ENCODE measurements around the gene ANKMY1.

Gene ANKMY1

GRCh38 chr2:240507060-240507777 is 50.6 kb downstream of the ANKMY1 start:
- H3K27ac ChIP-seq: no peak overlapping the region
- no peaks in the 10 kb centered on the region for H3K27me3 ChIP-seq
- no peak overlapping the region for H3K4me3 ChIP-seq
- TF ChIP-seq, protein P1, sequence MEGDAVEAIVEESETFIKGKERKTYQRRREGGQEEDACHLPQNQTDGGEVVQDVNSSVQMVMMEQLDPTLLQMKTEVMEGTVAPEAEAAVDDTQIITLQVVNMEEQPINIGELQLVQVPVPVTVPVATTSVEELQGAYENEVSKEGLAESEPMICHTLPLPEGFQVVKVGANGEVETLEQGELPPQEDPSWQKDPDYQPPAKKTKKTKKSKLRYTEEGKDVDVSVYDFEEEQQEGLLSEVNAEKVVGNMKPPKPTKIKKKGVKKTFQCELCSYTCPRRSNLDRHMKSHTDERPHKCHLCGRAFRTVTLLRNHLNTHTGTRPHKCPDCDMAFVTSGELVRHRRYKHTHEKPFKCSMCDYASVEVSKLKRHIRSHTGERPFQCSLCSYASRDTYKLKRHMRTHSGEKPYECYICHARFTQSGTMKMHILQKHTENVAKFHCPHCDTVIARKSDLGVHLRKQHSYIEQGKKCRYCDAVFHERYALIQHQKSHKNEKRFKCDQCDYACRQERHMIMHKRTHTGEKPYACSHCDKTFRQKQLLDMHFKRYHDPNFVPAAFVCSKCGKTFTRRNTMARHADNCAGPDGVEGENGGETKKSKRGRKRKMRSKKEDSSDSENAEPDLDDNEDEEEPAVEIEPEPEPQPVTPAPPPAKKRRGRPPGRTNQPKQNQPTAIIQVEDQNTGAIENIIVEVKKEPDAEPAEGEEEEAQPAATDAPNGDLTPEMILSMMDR (IDR thresholded peaks at IDR 0.05): no peak
- H3K9me3 ChIP-seq: no peaks in the 10 kb centered on the region
- intact Hi-C loops (cut with DNase I; ENCODE audit: low total_unique reads): no loop called here
- H3K4me1 ChIP-seq: no peaks in the 10 kb centered on the region
- H3K36me3 ChIP-seq: peaks cover 0 to 43% (median 13%) of the 10 kb centered on the region in 3 donors
- DNase-seq: no peak

- Histone ChIP-seq H3K4me1 (no peaks in the 10 kb centered on the region), H3K4me3 (no peak overlapping the region), H3K27me3 (no peaks in the 10 kb centered on the region), H3K36me3 (peaks cover 0 to 36% (median 7%) of the 10 kb centered on the region in 3 donors), H3K27ac (no peak overlapping the region), H3K9me3 (no peaks in the 10 kb centered on the region)
- DNase-seq: no peak
- TF ChIP-seq, protein P1 (IDR thresholded peaks at IDR 0.05): no peak
- intact Hi-C loops (cut with DNase I; ENCODE audit: low total_unique reads): no loop called here
Observed at GRCh38 chr2:240506406-240507059, 51.3 kb downstream of the ANKMY1 start.

- intact Hi-C loops (cut with DNase I; ENCODE audit: low total_unique reads): no loop called here
- DNase-seq: no peak
- H3K4me3 ChIP-seq: no peak overlapping the region
Observed at GRCh38 chr2:240505910-240506309, 51.9 kb downstream of the ANKMY1 start.

GRCh38 chr2:240503848-240504247 is 53.9 kb downstream of the ANKMY1 start:
- Histone ChIP-seq H3K27me3 (no peaks in the 10 kb centered on the region), H3K36me3 (peaks cover 0 to 42% (median 19%) of the 10 kb centered on the region in 3 donors), H3K4me3 (no peak overlapping the region), H3K9me3 (no peaks in the 10 kb centered on the region), H3K4me1 (no peaks in the 10 kb centered on the region), H3K27ac (no peak overlapping the region)
- TF ChIP-seq, protein P1 (IDR thresholded peaks at IDR 0.05): no peak
- no peak for DNase-seq
- intact Hi-C loops (cut with DNase I; ENCODE audit: low total_unique reads): no loop called here

More at GRCh38 chr2:240505910-240506309, 51.9 kb downstream of the ANKMY1 start:
- H3K27ac ChIP-seq: no peak overlapping the region
- no peaks in the 10 kb centered on the region for H3K27me3 ChIP-seq
- no peaks in the 10 kb centered on the region for H3K4me1 ChIP-seq
- peaks cover 0 to 37% (median 4%) of the 10 kb centered on the region in 3 donors for H3K36me3 ChIP-seq
- H3K9me3 ChIP-seq: no peaks in the 10 kb centered on the region
- TF ChIP-seq, protein P1 (IDR thresholded peaks at IDR 0.05): no peak

- Histone ChIP-seq H3K27me3 (no peaks in the 10 kb centered on the region), H3K36me3 (peaks cover 0 to 43% (median 23%) of the 10 kb centered on the region in 3 donors), H3K27ac (no peak overlapping the region), H3K4me1 (no peaks in the 10 kb centered on the region), H3K4me3 (no peak overlapping the region), H3K9me3 (no peaks in the 10 kb centered on the region)
- DNase-seq: no peak
- TF ChIP-seq, protein P1 (IDR thresholded peaks at IDR 0.05): no peak
- intact Hi-C loops (cut with DNase I; ENCODE audit: low total_unique reads): no loop called here
Observed at GRCh38 chr2:240503375-240503774, 54.4 kb downstream of the ANKMY1 start.
